GM18519 (cell line): Measurements from ENCODE around the gene PRKN.

Source experiments
- ATAC-seq: cut with Tn5 transposase; IDR thresholded peaks from one replicate; pipeline ENCODE4 v1.9.1; 2021; ENCODE audit warnings: mild to moderate bottlenecking, moderate library complexity; ENCODE audit not compliant: unreplicated experiment, low FRiP score

PRKN gene

DNA sequence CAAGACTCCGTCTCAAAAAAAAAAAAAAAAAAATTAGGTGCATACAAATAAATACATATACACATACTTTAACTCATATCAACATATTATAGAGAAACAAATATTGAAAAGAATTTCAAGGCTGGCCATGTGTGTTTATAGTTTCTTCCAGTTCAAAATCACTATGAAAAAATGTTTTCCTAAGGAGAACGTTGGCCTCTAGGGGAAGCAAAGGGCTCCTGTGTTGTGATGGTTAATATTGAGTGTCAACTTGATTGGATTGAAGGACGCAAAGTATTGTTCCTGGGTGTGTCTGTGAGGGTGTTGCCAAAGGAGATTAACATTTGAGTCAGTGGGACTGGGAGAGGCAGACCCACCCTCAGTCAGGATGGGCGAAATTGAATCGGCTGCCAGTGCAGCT, 1271.7 kb downstream of the PRKN start:
- no peak for ATAC-seq

GRCh38 chr6:161453558-161453957, 1274.0 kb downstream of the PRKN start:
- no peak for ATAC-seq

DNA sequence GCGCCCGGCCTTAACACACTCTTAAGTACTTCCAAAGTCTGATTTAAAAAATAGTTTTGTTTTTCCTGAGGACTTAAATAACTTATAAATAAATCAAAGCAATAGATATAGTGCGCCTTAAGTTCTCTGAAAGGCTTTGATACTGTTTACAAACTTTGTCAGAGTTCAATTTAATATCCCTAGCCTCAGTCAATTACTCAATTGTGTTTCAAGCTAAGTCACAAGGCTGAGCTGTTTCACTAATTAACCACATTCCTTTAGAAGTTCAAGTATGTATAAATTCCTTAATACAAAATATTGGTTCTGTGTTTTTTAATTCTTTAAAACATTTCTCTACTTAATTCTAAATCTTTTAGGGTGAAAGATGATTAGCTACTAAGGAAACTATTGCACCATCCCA, 1275.3 kb downstream of the PRKN start:
- ATAC-seq, result no peak

DNA sequence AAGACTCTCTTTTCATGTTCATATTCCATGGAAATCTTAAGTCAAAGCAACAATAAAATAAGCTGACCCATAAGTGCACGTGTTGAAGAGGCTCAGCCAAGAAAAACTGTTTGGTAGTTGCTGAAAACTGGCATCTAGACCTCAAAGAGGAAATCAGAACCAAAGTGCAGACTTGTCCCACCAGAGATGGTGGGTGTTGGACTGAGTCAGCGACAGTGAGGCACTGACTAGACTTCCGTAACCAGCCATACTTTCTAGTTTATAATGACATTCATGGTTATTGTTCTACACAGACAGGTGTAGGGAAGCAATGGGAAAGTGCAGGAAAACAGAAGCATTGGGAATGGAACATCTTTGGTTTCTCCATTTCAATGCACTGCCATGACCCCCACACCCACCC, 1278.0 kb downstream of the PRKN start:
- ATAC-seq, result no peak

DNA sequence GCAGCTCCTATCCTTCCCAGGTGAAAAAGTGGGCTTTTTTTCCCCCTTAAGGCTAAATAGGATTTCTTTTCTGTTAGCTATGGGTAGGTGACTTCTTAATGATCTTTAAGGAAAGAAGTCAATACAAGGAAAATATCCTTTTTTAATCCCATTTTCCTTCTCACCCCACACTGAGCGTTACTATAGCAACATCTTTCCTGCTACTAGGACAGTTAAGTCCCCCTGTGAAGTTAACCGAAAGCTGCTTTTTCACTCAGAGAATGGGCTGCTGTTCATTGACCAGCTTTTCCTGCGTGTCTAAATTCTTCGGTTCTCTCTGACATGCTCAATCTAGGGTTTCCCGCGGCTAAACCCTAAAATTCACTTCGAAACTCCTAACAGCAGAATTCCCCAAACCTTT, 1280.6 kb downstream of the PRKN start:
- no peak for ATAC-seq

GRCh38 chr6:161446296-161446925, 1281.2 kb downstream of the PRKN start:
- ATAC-seq, result no peak

GRCh38 chr6:161445021-161445799, 1282.4 kb downstream of the PRKN start:
- no peak for ATAC-seq

DNA sequence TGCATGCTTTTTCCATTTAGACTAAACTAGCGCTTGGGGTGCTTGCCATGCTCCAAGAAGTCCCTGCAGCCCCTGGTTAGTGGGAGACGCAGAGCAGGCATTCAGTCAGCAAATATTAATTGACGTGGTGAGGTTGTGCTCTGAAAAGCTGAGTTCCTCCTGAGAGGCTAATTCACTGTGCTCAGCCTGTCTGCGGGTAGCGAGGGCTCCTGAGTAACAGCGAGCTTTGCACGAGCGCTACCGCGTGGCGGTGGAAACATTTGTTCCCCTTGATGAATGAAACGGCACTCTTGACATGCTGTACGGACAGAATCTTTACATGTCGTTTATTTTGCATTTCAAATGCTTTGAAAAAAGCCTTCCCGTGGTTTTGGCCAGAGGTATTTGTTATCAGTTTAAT, 1283.1 kb downstream of the PRKN start:
- peak; percentile 81 for ATAC-seq

DNA sequence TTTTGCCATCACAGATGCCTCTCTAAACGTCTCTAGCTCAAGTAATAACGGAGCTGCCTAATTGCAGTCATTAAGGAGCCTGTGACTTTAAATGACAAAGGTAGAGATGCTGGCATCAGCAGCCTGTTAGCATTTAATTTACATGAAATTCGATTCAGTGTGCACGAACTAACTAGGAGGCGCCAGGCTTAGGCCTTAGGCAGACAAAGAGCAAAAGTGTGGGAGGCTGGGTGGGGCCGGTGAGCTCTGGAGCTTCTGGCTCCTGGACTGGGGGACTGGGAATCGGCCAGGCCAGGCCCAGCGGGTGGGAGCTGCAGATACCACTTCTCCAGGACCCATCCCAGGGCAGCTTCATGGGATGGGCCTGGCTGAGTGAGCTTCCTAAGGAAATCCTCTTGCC, 1283.7 kb downstream of the PRKN start:
- ATAC-seq, result no peak

GRCh38 chr6:161442420-161442819, 1285.1 kb downstream of the PRKN start:
- ATAC-seq, result no peak

DNA sequence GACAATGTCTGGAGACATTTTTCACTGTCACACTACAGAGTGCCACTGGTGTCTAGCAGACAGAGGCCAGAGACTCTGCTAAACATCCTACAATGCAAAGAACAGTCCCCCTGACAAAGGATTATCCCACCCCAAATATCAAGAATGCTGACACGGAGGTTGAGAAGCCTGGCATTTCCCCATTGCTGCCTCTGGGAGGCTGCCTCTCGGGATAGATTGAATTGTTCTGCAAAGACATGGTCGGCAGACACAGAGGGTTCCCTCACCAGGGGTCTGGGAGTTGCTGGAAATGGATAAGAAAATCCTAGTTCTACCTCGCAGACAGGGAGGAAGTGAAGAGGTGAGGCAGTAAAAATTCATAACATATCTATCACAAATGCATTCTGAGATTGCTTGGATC, 1287.3 kb downstream of the PRKN start:
- no peak for ATAC-seq

- no peak for ATAC-seq
Measured at GRCh38 chr6:161439093-161439492, 1288.5 kb downstream of the PRKN start.

- ATAC-seq, result no peak
Measured at GRCh38 chr6:161438430-161439030, 1289.0 kb downstream of the PRKN start.

DNA sequence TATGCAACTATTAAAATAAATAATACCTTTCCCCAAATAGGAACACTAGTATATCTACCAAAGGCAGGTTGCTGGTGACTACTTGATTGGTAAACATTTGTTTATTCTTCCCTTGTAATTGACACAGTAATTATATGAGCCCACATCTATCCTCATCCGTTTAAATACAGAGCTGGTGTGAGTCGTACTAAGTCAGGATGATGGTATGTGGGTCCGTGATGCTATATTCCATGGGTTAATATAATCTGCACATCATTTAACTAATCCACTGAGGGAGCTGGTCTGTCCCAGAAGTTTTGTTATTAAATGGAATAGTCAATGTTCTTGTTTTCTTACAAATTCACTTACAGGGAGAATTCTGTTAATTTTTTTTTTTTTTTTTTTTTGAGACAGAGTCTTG, 1289.7 kb downstream of the PRKN start:
- no peak for ATAC-seq

DNA sequence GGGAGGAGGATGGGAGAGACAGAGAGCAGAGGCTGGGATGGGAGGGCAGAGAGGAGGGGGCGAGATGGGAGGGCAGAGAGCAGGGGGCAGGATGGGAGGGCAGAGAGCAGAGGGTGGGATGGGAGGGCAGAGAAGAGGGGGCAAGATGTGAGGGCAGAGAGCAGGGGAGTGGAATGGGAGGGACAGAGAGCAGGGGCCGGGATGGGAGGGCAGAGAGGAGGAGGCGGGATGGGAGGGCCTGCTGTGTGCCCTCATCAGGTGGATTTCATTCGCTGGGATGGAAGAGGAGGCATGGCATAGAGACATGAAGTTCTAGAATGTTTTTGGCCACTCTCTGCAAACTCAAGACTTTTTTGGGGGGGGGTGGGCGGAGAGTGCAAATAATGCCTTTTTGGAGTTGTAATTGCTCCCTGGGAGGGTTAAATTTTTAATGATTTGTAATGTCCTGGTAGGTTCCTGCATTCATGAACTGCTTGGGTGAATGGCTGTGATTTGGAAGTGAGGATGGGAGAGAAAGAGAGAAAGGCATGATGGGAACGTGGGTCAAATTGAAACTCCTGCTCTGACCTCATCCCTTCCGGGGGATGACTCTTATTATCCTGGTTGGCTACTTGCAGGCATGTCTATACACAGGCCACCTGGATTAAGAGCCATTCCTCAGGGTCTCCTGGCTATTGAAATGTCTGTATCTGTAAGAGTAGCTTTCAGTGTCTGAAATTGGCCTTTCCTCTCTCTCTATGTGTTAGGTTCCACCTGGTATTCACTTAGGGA, 1291.3 kb downstream of the PRKN start:
- ATAC-seq, result no peak

- no peak for ATAC-seq
Measured at GRCh38 chr6:161435748-161436070, 1291.9 kb downstream of the PRKN start.

- no peak for ATAC-seq
Measured at GRCh38 chr6:161434921-161435747, 1292.4 kb downstream of the PRKN start.

DNA sequence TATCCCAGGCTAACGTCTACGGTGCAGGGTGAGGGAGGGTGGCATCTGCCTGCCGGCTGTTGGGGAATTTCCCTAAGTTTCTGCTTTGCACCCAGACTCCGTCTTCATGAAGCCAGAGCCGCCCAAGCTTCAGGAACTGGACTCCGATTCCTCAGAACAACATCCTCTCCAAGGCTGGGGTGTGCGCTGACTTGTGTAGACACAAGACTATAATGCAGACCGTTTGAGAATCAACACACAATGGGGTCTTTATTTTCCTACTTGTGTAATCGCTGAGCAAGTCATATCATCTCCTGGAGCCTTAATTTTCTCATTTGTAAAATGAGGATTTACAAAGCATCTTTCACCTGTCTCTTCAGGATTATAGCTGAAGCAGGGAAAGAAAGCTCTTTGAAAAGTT, 1293.2 kb downstream of the PRKN start:
- no peak for ATAC-seq

- no peak for ATAC-seq
Measured at GRCh38 chr6:161432546-161432945, 1295.0 kb downstream of the PRKN start.

GRCh38 chr6:161429921-161430490, 1297.6 kb downstream of the PRKN start:
- no peak for ATAC-seq
